Measurements from ENCODE around the gene THY1. TPM values are rescaled to one million over a fixed set of nuclear protein-coding genes. Genes with fewer than 3 reads are reported as not detected.
"Not testable (repeated sequence)": the region's sequence is repeated elsewhere in the genome, so short reads cannot be mapped to it uniquely, and the experiment has no call there.

The THY1 gene
- total RNA-seq, result under 1 TPM; 0.07 to 0.17 TPM

DNA sequence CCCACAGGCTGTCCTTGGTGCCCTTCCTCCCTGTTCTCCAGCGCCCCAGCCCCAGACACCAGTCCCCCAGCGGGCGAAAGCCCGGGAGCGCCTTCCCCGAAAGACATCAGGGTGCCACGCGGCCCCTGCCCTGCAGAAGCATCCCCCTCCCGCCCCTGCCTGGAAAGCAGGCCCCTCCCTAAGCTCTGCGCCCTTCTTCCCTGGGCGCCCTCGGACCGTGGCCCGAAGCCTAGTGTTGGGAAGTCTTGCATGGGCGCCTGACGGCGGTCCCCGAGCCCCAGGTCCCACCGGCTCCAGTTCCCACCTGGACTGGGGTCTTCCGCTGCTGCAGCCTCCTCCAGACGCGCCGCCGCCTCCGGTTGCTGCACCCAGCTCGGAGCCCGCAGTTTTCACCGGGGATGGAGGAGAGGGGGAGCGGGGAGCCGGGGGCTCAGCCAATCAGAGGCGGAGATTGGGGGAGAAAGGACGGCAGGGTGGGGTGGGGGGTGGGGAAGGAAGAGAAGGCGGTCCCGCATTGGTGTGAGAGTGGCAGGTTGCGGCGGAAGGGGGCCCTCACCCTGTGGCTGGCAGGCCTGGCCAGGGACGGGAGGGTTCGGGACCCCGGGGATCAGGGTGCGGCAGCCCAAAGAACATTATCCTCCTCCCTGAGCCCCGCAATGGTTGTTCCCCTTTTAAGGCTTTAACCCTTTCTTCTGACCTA lies at the start of gene THY1:
TSS of gene THY1 (minus strand) at position 364 of the 700 bp plus-strand sequence. CDS start 2,267 bp downstream, outside the sequence.
- CTCF ChIA-PET, result interaction anchor here (0.6 to 1.5 kb wide), 3 partner anchors 9 to 1656 kb away, joined by 3 to 5 read pairs (median 3); no protein-coding TSS in a partner anchor
- Mint-ChIP-seq H3K9me3 (no peaks in the 10 kb centered on the region), H3K4me1 (ENCODE audit: low read depth) (peaks cover 13% of the 10 kb centered on the region), H3K4me3 (peak within 1 kb of the TSS; percentile 44), H3K36me3 (ENCODE audit: low read depth) (no peaks in the 10 kb centered on the region), H3K27me3 (ENCODE audit: low read depth) (peaks cover 46% of the 10 kb centered on the region), H3K27ac (no peak within 1 kb of the TSS)
- DNase-seq, result no peak
- intact Hi-C loops (cut with micrococcal nuclease), result no loop called here

DNA sequence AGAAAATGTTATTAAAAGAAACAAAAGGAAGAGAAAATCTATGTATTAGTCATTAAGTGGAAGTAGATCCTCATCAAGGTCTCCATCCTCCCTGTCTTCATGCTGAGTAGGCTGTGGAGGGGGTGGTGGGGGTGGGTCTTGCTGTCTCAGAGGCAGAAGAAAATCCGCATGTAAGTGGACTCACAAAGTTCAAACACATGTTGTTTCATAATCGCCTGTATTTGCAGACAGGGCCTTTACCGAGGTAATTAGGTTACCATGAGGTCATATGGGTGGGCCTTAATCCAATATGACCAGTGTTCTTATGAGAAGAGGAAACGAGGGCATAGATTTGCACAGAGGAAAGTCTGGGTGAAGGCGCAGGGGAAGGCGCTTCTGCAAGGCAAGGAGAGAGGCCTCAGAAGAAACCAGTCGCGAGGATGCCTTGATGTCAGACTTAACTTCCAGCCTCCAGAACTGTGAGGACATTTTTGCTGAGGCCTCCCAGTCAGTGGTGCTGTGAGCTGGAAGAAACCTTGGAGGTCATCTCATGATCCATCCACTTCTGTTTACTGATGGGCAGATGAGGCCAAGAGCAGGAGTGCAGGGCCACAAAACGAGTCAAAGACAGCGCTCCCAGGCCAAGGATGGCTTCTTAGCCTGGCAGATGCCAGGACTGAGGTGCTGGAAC lies 49.3 kb upstream of the THY1 start:
- Mint-ChIP-seq H3K36me3 (ENCODE audit: low read depth) (no peaks in the 10 kb centered on the region), H3K4me1 (ENCODE audit: low read depth) (no peaks in the 10 kb centered on the region), H3K9me3 (peaks cover 4% of the 10 kb centered on the region), H3K27me3 (ENCODE audit: low read depth) (peaks cover 13% of the 10 kb centered on the region), H3K27ac (no peak overlapping the region), H3K4me3 (no peak overlapping the region)
- intact Hi-C loops (cut with micrococcal nuclease), result no loop called here
- CTCF ChIA-PET, result interaction anchor here (1.8 kb wide), 1 partner anchor 116 kb away, joined by 7 read pairs; no protein-coding TSS in a partner anchor
- no peak for DNase-seq

DNA sequence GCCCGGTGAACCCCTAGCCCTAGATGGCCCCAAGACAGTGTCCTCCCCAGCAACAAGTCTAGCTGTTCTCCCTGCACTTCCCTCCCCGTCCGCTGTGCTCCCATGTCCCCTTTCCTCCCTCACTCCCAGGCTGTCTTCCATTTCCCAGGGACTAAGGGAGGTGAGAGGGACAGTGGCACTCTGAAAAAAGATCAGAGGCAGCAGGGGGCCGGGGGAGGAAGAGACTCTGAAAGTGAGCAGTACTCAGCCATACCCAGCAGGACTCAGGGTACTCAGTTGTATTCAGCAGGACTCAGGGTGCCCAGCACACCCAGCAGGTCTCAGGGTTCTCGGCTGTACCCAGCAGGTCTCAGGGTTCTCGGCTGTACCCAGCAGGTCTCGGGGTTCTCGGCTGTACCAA lies 48.4 kb upstream of the THY1 start:
- CTCF ChIA-PET, result interaction anchor here (1.8 kb wide), 1 partner anchor 115 kb away, joined by 7 read pairs; no protein-coding TSS in a partner anchor
- no peaks in the 10 kb centered on the region for H3K36me3 Mint-ChIP-seq (ENCODE audit: low read depth)
- H3K27me3 Mint-ChIP-seq (ENCODE audit: low read depth), result peaks cover 19% of the 10 kb centered on the region
- no peak overlapping the region for H3K4me3 Mint-ChIP-seq
- H3K27ac Mint-ChIP-seq, result no peak overlapping the region
- peaks cover 11% of the 10 kb centered on the region for H3K9me3 Mint-ChIP-seq
- intact Hi-C loops (cut with micrococcal nuclease), result no loop called here
- H3K4me1 Mint-ChIP-seq (ENCODE audit: low read depth), result no peaks in the 10 kb centered on the region
- no peak for DNase-seq

DNA sequence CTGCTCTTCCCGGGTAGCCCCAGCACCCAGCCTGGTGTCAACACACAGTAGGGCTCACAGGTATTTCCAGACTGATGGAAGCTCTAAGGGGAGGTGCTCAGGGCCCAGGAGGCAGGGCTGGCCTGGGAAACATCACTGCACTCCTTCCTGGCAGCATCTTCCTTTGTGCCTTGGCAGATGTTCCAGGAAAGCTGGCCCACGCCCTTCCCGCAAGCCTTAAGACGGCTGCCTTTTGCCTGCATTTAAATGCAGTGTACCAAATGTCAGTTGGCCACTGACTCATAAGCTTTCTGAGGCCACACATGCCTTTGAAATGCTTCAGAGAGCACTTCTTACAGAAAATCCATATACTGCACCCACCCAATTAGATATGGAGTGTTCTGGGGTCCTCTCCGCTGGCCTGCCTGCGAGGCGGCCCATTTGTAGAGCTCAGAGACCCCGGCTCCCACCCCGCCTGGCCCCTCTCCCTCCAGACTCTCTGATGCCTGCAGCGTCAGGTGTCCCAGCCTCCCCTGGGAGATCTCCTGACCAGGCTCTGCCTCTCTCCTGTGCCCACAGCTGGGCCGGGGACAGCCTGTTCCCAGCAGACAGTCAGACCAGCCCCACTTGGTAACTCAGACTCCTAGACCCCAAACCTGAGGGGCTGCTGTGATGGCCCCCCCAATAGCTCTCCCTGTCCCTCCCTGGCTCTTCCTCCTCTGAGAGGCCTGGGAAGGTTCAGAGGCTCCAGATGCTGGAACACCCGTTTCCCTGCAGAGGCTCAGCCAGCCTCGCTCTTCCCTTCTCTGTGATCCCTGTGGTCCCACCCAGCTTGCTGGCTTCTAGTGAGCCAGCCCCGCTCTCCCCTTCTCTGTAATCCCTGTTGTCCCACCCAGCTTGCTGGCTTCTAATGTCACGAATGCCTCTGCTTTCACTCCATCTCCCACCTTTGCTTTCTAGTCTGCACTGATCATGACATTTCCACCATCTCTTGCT lies 47.6 kb upstream of the THY1 start:
- H3K4me1 Mint-ChIP-seq (ENCODE audit: low read depth), result no peaks in the 10 kb centered on the region
- no peak overlapping the region for H3K4me3 Mint-ChIP-seq
- H3K27me3 Mint-ChIP-seq (ENCODE audit: low read depth), result peaks cover 21% of the 10 kb centered on the region
- DNase-seq, result no peak
- CTCF ChIA-PET, result no interaction called here
- no peaks in the 10 kb centered on the region for H3K36me3 Mint-ChIP-seq (ENCODE audit: low read depth)
- peaks cover 13% of the 10 kb centered on the region for H3K9me3 Mint-ChIP-seq
- intact Hi-C loops (cut with micrococcal nuclease), result no loop called here
- H3K27ac Mint-ChIP-seq, result no peak overlapping the region

DNA sequence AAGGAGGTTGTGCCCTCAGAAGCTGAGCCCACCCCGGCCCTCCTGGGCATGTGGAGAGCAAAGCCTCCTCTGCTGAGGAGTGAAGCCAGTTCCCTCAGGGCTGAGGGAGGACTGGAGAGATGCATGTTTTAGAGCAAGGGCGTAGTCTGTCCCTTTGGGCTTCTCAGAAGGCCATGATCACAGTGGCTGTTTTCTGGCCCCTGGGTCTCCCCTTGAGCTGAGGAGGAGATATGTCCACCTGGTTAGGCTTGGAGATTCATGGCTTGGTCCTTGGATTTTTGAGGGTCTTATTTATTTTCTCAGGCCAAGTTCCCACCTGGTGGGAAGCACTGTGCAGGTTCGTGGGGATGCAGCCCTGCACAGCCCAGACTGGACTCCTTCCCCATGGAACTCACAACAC lies 46.5 kb upstream of the THY1 start:
- Mint-ChIP-seq H3K4me1 (ENCODE audit: low read depth) (no peaks in the 10 kb centered on the region), H3K27me3 (ENCODE audit: low read depth) (peaks cover 18% of the 10 kb centered on the region), H3K4me3 (no peak overlapping the region), H3K27ac (no peak overlapping the region), H3K36me3 (ENCODE audit: low read depth) (no peaks in the 10 kb centered on the region), H3K9me3 (peaks cover 18% of the 10 kb centered on the region)
- intact Hi-C loops (cut with micrococcal nuclease), result no loop called here
- DNase-seq, result no peak
- CTCF ChIA-PET, result no interaction called here

DNA sequence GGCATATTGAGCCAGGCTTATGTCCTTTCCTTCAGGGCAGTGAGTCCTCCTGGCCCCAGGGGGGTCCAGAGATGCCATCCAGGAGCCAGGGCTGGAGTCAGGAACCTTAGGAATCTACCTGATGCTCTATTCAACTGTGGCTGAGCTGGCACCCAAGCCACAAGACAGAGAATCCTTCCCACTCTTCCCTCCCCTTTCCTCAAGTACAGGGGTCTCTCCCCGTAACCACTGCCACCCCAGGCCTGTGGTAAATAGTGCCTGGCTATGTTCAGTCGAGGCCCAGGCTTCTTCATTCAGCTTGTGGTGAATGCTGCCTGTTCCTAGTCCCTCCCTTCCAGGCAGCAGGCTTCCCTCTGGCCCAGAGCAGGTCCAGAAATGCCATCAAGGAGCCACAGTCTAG lies 45.5 kb upstream of the THY1 start:
- Mint-ChIP-seq H3K4me3 (no peak overlapping the region), H3K27me3 (ENCODE audit: low read depth) (peaks cover 18% of the 10 kb centered on the region), H3K4me1 (ENCODE audit: low read depth) (no peaks in the 10 kb centered on the region), H3K27ac (no peak overlapping the region), H3K36me3 (ENCODE audit: low read depth) (no peaks in the 10 kb centered on the region), H3K9me3 (peaks cover 18% of the 10 kb centered on the region)
- CTCF ChIA-PET, result interaction anchor here (1.1 kb wide), 1 partner anchor 12 kb away, joined by 4 read pairs; no protein-coding TSS in a partner anchor
- intact Hi-C loops (cut with micrococcal nuclease), result no loop called here
- no peak for DNase-seq

DNA sequence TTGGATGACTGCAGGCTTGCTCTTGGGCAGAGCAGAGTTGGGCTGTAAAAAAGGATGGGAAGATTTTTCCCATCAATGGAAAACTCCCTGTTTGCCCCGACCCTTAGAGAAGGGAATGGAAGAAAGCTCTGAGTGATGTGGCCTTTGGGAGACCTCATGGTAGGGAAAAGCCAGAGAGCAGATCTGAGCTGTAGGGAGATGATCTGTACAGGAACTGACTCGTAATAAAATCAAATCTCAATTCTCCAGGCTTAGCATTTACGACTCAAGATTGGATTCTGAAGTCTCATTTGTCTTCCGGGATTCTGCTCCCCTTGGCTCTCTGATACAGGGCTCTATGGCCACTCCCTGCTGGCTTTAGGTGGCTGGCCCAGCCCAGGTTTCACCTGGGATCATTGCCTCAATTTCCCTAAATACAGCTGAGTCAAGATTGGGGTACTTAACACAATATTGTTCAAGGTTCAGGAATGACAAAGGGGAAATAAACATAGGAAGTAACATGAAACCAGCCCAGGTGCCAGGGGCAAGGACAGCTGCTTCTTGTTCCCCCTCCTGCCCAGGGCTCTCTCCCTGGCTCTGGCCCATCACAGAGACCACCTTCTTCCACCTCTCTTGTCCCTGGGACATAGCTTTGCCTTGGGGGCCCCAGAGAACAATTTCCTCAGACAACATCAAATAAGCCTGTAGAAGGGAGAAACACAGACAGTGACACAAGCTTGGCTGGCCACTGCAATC lies 38.4 kb upstream of the THY1 start:
- Mint-ChIP-seq H3K27me3 (ENCODE audit: low read depth) (peaks cover 13% of the 10 kb centered on the region), H3K4me3 (no peak overlapping the region), H3K9me3 (peaks cover 7% of the 10 kb centered on the region), H3K27ac (no peak overlapping the region), H3K36me3 (ENCODE audit: low read depth) (no peaks in the 10 kb centered on the region), H3K4me1 (ENCODE audit: low read depth) (no peaks in the 10 kb centered on the region)
- no peak for DNase-seq
- intact Hi-C loops (cut with micrococcal nuclease), result no loop called here
- CTCF ChIA-PET, result interaction anchor here (0.8 to 1.0 kb wide), 2 partner anchors 16 to 105 kb away, joined by 3 to 4 read pairs; no protein-coding TSS in a partner anchor

DNA sequence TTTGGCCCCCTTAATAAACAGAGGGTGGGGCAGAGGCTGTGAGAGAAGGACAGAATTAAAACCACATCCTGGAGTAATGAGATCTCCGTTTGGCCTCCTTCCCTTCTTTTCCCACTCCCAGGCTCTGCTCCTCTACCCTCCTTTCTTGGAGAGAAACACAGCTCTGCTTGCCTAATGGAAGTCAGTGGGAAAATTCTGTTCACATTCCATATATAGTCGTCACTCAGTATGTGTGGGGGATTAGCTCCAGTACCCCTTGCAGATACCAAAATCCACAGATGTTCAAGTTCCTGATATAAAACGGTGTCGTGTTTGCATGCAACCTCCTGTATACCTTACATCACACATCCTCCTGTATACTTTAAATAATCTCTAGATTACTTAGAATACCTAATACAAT lies 37.6 kb upstream of the THY1 start:
- H3K36me3 Mint-ChIP-seq (ENCODE audit: low read depth), result no peaks in the 10 kb centered on the region
- no peak overlapping the region for H3K4me3 Mint-ChIP-seq
- CTCF ChIA-PET, result no interaction called here
- no peaks in the 10 kb centered on the region for H3K4me1 Mint-ChIP-seq (ENCODE audit: low read depth)
- peaks cover 5% of the 10 kb centered on the region for H3K9me3 Mint-ChIP-seq
- no peak for DNase-seq
- intact Hi-C loops (cut with micrococcal nuclease), result no loop called here
- peaks cover 10% of the 10 kb centered on the region for H3K27me3 Mint-ChIP-seq (ENCODE audit: low read depth)
- no peak overlapping the region for H3K27ac Mint-ChIP-seq

DNA sequence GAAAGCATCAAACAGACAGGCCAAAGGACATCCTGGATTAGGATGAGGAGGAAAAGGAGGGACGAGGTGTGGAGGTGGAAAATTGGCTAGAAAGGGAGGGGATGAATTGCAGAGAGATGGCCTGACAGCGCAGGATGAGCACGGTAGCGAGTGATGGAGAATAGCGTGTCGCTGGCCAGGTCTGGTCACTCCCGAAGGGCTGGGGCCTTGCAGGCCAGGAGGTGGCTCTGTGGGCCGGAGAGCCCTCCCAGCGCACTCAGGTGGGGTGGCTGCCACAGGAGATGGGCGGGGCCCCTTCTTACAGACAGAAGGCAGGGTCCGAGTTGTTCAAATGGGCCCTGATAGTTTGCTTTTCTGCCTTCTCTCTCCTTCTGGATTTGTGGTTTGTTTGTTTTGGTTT lies 37.1 kb upstream of the THY1 start:
- no peaks in the 10 kb centered on the region for H3K4me1 Mint-ChIP-seq (ENCODE audit: low read depth)
- no peaks in the 10 kb centered on the region for H3K36me3 Mint-ChIP-seq (ENCODE audit: low read depth)
- intact Hi-C loops (cut with micrococcal nuclease), result no loop called here
- H3K27me3 Mint-ChIP-seq (ENCODE audit: low read depth), result peaks cover 12% of the 10 kb centered on the region
- H3K4me3 Mint-ChIP-seq, result no peak overlapping the region
- CTCF ChIA-PET, result no interaction called here
- no peak for DNase-seq
- H3K27ac Mint-ChIP-seq, result no peak overlapping the region
- H3K9me3 Mint-ChIP-seq, result peaks cover 2% of the 10 kb centered on the region

DNA sequence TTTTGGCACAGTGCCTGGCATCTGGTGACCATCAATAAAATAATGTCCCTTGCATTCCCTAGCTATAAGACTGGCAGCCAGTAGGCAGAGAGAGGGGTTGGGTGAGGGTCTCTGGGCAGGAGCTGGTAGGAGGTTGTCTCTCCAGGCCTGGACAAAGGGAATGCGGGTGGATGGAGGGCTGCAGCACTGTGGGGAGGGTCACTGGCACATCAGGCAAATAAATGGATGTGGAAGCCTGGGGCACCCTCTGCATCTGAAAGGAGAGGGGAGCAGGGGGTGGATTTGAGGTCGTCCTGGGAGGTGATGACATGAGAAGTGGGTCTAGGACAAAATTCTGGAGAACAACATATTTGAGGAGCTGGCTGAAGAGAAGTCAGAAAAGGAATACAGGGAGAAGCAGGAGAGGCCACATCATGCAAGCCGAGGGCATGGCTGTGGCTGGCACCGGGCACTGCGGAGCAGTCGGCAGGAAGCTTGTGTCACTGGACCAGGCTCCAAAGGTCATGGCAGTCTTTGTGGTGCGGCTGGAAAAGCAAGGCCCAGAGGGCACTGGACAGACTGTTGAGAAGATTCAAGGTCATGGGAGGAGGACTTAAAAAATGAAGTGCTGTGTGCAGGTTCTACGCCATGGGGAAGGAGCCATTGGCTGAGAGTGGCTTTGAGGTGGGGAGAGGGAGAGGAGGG lies 36.5 kb upstream of the THY1 start:
- CTCF ChIA-PET, result interaction anchor here (0.6 to 0.7 kb wide), 2 partner anchors 15 to 99 kb away, joined by 3 read pairs; no protein-coding TSS in a partner anchor
- no peaks in the 10 kb centered on the region for H3K36me3 Mint-ChIP-seq (ENCODE audit: low read depth)
- H3K4me3 Mint-ChIP-seq, result no peak overlapping the region
- no peaks in the 10 kb centered on the region for H3K9me3 Mint-ChIP-seq
- intact Hi-C loops (cut with micrococcal nuclease), result no loop called here
- peaks cover 11% of the 10 kb centered on the region for H3K27me3 Mint-ChIP-seq (ENCODE audit: low read depth)
- no peak for DNase-seq
- no peak overlapping the region for H3K27ac Mint-ChIP-seq
- H3K4me1 Mint-ChIP-seq (ENCODE audit: low read depth), result no peaks in the 10 kb centered on the region

DNA sequence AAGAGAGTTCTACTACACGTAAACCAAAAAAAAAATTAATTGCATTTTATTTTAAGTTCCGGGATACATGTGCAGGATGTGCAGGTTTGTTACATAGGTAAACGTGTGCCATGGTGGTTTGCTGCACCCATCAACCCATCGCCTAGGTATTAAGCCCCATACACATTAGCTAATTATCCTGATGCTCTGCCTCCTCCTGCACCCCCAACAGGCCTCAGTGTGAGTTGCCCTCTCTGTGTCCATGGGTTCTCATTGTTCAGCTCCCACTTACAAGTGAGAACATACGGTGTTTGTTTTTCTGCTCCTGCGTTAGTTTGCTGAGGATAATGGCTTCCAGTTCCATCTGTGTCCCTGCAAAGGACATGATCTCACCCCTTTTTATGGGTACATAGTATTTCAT lies 32.7 kb upstream of the THY1 start:
- H3K36me3 Mint-ChIP-seq (ENCODE audit: low read depth); H3K27ac Mint-ChIP-seq; intact Hi-C loops (cut with micrococcal nuclease); DNase-seq; H3K4me3 Mint-ChIP-seq; H3K9me3 Mint-ChIP-seq; H3K4me1 Mint-ChIP-seq (ENCODE audit: low read depth): not testable (repeated sequence)
- CTCF ChIA-PET, result interaction anchor here (0.7 kb wide), 1 partner anchor 651 kb away, joined by 3 read pairs; no protein-coding TSS in a partner anchor
- peaks cover 21% of the 10 kb centered on the region for H3K27me3 Mint-ChIP-seq (ENCODE audit: low read depth)
